CD4-positive, alpha-beta memory T cell (primary cell): ENCODE measurements around the gene LIPC. TPM values are rescaled to one million over a fixed set of nuclear protein-coding genes. Genes with fewer than 3 reads are reported as not detected.

Source experiments
- CTCF ChIA-PET: fragments of 350-600 bp; sonication (Branson Sonifier 250); formaldehyde crosslinking; loops from one replicate; lab custom pipeline; 2021; ENCODE audit warnings: inconsistent platforms; ENCODE audit not compliant: partially characterized antibody; lab: Charles Lee
- POLR2A ChIA-PET: fragments of 350-600 bp; sonication (Branson Sonifier 250); formaldehyde crosslinking; loops from one replicate; lab custom pipeline; 2021; ENCODE audit not compliant: partially characterized antibody; lab: Charles Lee
- DNase-seq, 5 donors: peaks; one replicate each; pipeline versions ENCODE4 v3.0.0 to v3.0.0-alpha.2; 2020 to 2022; ENCODE audit warnings: mixed read lengths in 1 of 5
- H3K27ac ChIP-seq: one replicate; pipeline ENCODE4 v1.7.0; 2013; ENCODE audit warnings: low read depth, low read length
- H3K27me3 ChIP-seq: 2 replicates; pipeline ENCODE4 v1.7.0; 2013; ENCODE audit warnings: mild to moderate bottlenecking, low read length, moderate library complexity; ENCODE audit not compliant: insufficient read depth
- H3K36me3 ChIP-seq: 2 replicates; pipeline ENCODE4 v1.7.0; 2013; ENCODE audit warnings: mild to moderate bottlenecking, low read length, moderate library complexity; ENCODE audit not compliant: insufficient read depth
- H3K4me1 ChIP-seq: 2 replicates; pipeline ENCODE4 v1.7.0; 2013; ENCODE audit warnings: mild to moderate bottlenecking, low read length, moderate library complexity; ENCODE audit not compliant: insufficient read depth
- H3K4me3 ChIP-seq, 2 donors: one replicate each; pipeline ENCODE4 v1.7.0; 2013; ENCODE audit warnings: low read length in 2 of 2, mild to moderate bottlenecking in 1 of 2
- H3K9me3 ChIP-seq, 2 donors: one replicate each; pipeline ENCODE4 v1.7.0; 2013; ENCODE audit warnings: low read length in 2 of 2, control low read depth in 1 of 2; ENCODE audit not compliant: control insufficient read depth in 1 of 2
- H3K27ac Mint-ChIP-seq, 7 donors: one replicate each; pipeline ENCODE4 v1.8.0; 2020 to 2021; ENCODE audit warnings: mixed read lengths in 7 of 7, mild to moderate bottlenecking in 6 of 7, inconsistent platforms in 3 of 7, moderate library complexity in 3 of 7
- H3K27me3 Mint-ChIP-seq, 2 donors: one replicate each; pipeline ENCODE4 v1.8.0; 2020 to 2021; ENCODE audit warnings: mixed read lengths in 2 of 2
- H3K36me3 Mint-ChIP-seq, 2 donors: one replicate each; pipeline ENCODE4 v1.8.0; 2020 to 2021; ENCODE audit warnings: mixed read lengths in 2 of 2, inconsistent platforms in 1 of 2, mild to moderate bottlenecking in 1 of 2
- H3K4me1 Mint-ChIP-seq, 4 donors: one replicate each; pipeline ENCODE4 v1.8.0; 2020 to 2021; ENCODE audit warnings: mixed read lengths in 4 of 4, mild to moderate bottlenecking in 1 of 4
- H3K4me3 Mint-ChIP-seq, 8 donors: one replicate each; pipeline ENCODE4 v1.8.0; 2020 to 2021; ENCODE audit warnings: mixed read lengths in 8 of 8, mild to moderate bottlenecking in 7 of 8, moderate library complexity in 6 of 8, inconsistent platforms in 3 of 8
- H3K9me3 Mint-ChIP-seq, 8 donors: one replicate each; pipeline ENCODE4 v1.8.0; 2020 to 2021; ENCODE audit warnings: mixed read lengths in 8 of 8, mild to moderate bottlenecking in 5 of 8, inconsistent platforms in 3 of 8, moderate library complexity in 1 of 8
- intact Hi-C: fragments of 100-400 bp; cut with micrococcal nuclease; formaldehyde crosslinking; loops from one replicate; pipeline ENCODE4 v1.15.1; 2023
- polyA plus RNA-seq, 2 donors: library from polyadenylated mRNA; unstranded; fragments of 300-500 nt; fragmentation: Illumina TruSeq; gene quantifications; one replicate each; pipeline ENCODE4 v1.2.3, GENCODE V29; 2021
- total RNA-seq, 2 experiments: library from RNA; stranded (reverse); gene quantifications; one replicate each; pipeline ENCODE4 v1.2.3, GENCODE V29; 2021

Gene LIPC
- total and polyA plus RNA-seq, 4 experiments from 2014 or later = 0.25 to 2.4 (median 0.41) TPM; not detected in 1

- Histone ChIP-seq H3K36me3 (no peaks in the 10 kb centered on the region), H3K9me3 (no peaks in the 10 kb centered on the region), H3K27me3 (no peaks in the 10 kb centered on the region), H3K4me3 (no peak overlapping the region), H3K4me1 (no peaks in the 10 kb centered on the region), H3K27ac (no peak overlapping the region)
- Mint-ChIP-seq H3K9me3 (no peaks in the 10 kb centered on the region), H3K27ac (no peak overlapping the region), H3K36me3 (no peaks in the 10 kb centered on the region), H3K27me3 (peaks cover 5 to 7% of the 10 kb centered on the region in 2 donors), H3K4me3 (no peak overlapping the region), H3K4me1 (no peaks in the 10 kb centered on the region)
- ChIA-PET POLR2A (no interaction called here), CTCF (no interaction called here)
- intact Hi-C loops = no loop called here
- DNase-seq = no peak
These were observed 33.1 kb upstream of the LIPC start for GRCh38 chr15:58398643-58399042.

- Histone ChIP-seq H3K9me3 (no peaks in the 10 kb centered on the region), H3K4me3 (no peak overlapping the region), H3K27ac (no peak overlapping the region), H3K4me1 (no peaks in the 10 kb centered on the region), H3K36me3 (no peaks in the 10 kb centered on the region), H3K27me3 (no peaks in the 10 kb centered on the region)
- Mint-ChIP-seq H3K27ac (no peak overlapping the region), H3K4me1 (no peaks in the 10 kb centered on the region), H3K27me3 (peaks cover 2 to 7% of the 10 kb centered on the region in 2 donors), H3K9me3 (no peaks in the 10 kb centered on the region), H3K4me3 (no peak overlapping the region), H3K36me3 (no peaks in the 10 kb centered on the region)
- intact Hi-C loops = no loop called here
- DNase-seq = no peak
- ChIA-PET CTCF (interaction anchor here (0.6 kb wide), 1 partner anchor 483 kb away, joined by 3 read pairs; no protein-coding TSS in a partner anchor), POLR2A (no interaction called here)
These were observed 32.1 kb upstream of the LIPC start for GRCh38 chr15:58399739-58400138.

- POLR2A ChIA-PET = no interaction called here
- Mint-ChIP-seq H3K9me3 (peaks cover 0 to 1% (median 0%) of the 10 kb centered on the region in 8 donors), H3K4me3 (no peak overlapping the region), H3K27me3 (peaks cover 2 to 6% of the 10 kb centered on the region in 2 donors), H3K36me3 (no peaks in the 10 kb centered on the region), H3K27ac (no peak overlapping the region), H3K4me1 (no peaks in the 10 kb centered on the region)
- Histone ChIP-seq H3K36me3 (no peaks in the 10 kb centered on the region), H3K27me3 (no peaks in the 10 kb centered on the region), H3K4me1 (no peaks in the 10 kb centered on the region), H3K27ac (no peak overlapping the region), H3K4me3 (no peak overlapping the region), H3K9me3 (no peaks in the 10 kb centered on the region)
- CTCF ChIA-PET = no interaction called here
- no peak for DNase-seq
- intact Hi-C loops = no loop called here
These were observed 30.5 kb upstream of the LIPC start for GRCh38 chr15:58401276-58401675.

GRCh38 chr15:58401991-58402649 lies 29.7 kb upstream of the LIPC start:
- CTCF ChIA-PET = no interaction called here
- intact Hi-C loops = no loop called here
- no peak overlapping the region for H3K27ac Mint-ChIP-seq

GRCh38 chr15:58403581-58403980 lies 28.2 kb upstream of the LIPC start:
- intact Hi-C loops = no loop called here
- no peak for DNase-seq
- H3K36me3 Mint-ChIP-seq = no peaks in the 10 kb centered on the region
- no peaks in the 10 kb centered on the region for H3K27me3 ChIP-seq
- no peaks in the 10 kb centered on the region for H3K36me3 ChIP-seq
- H3K4me3 ChIP-seq = no peak overlapping the region
- no peaks in the 10 kb centered on the region for H3K9me3 ChIP-seq
- no peaks in the 10 kb centered on the region for H3K4me1 ChIP-seq
- ChIA-PET CTCF (no interaction called here), POLR2A (no interaction called here)
- no peak overlapping the region for H3K27ac Mint-ChIP-seq
- no peak overlapping the region for H3K4me3 Mint-ChIP-seq
- H3K27me3 Mint-ChIP-seq = peaks cover 2 to 7% of the 10 kb centered on the region in 2 donors
- no peak overlapping the region for H3K27ac ChIP-seq
- peaks cover 0 to 3% (median 0%) of the 10 kb centered on the region in 8 donors for H3K9me3 Mint-ChIP-seq
- no peaks in the 10 kb centered on the region for H3K4me1 Mint-ChIP-seq

More at GRCh38 chr15:58401991-58402649, 29.7 kb upstream of the LIPC start:
- H3K4me3 Mint-ChIP-seq = no peak overlapping the region
- peaks cover 2 to 6% of the 10 kb centered on the region in 2 donors for H3K27me3 Mint-ChIP-seq
- H3K36me3 ChIP-seq = no peaks in the 10 kb centered on the region
- H3K9me3 Mint-ChIP-seq = peaks cover 0 to 1% (median 0%) of the 10 kb centered on the region in 8 donors
- H3K27me3 ChIP-seq = no peaks in the 10 kb centered on the region
- no peak for DNase-seq
- H3K36me3 Mint-ChIP-seq = no peaks in the 10 kb centered on the region
- POLR2A ChIA-PET = no interaction called here
- H3K27ac ChIP-seq = no peak overlapping the region
- H3K9me3 ChIP-seq = no peaks in the 10 kb centered on the region
- H3K4me3 ChIP-seq = no peak overlapping the region
- H3K4me1 Mint-ChIP-seq = no peaks in the 10 kb centered on the region
- no peaks in the 10 kb centered on the region for H3K4me1 ChIP-seq

GRCh38 chr15:58404020-58404419 lies 27.8 kb upstream of the LIPC start:
- Histone ChIP-seq H3K9me3 (no peaks in the 10 kb centered on the region), H3K27me3 (no peaks in the 10 kb centered on the region), H3K4me3 (no peak overlapping the region), H3K4me1 (no peaks in the 10 kb centered on the region), H3K27ac (no peak overlapping the region), H3K36me3 (no peaks in the 10 kb centered on the region)
- DNase-seq = no peak
- Mint-ChIP-seq H3K27me3 (peaks cover 2 to 7% of the 10 kb centered on the region in 2 donors), H3K9me3 (peaks cover 0 to 3% (median 0%) of the 10 kb centered on the region in 8 donors), H3K27ac (no peak overlapping the region), H3K36me3 (no peaks in the 10 kb centered on the region), H3K4me3 (no peak overlapping the region), H3K4me1 (no peaks in the 10 kb centered on the region)
- ChIA-PET CTCF (no interaction called here), POLR2A (no interaction called here)
- intact Hi-C loops = no loop called here

- Mint-ChIP-seq H3K4me1 (no peaks in the 10 kb centered on the region), H3K27ac (no peak overlapping the region), H3K4me3 (no peak overlapping the region), H3K36me3 (no peaks in the 10 kb centered on the region), H3K27me3 (peaks cover 2 to 5% of the 10 kb centered on the region in 2 donors), H3K9me3 (peaks cover 0 to 3% (median 0%) of the 10 kb centered on the region in 8 donors)
- Histone ChIP-seq H3K27ac (no peak overlapping the region), H3K9me3 (no peaks in the 10 kb centered on the region), H3K27me3 (no peaks in the 10 kb centered on the region), H3K36me3 (no peaks in the 10 kb centered on the region), H3K4me1 (peaks cover 2% of the 10 kb centered on the region), H3K4me3 (no peak overlapping the region)
- POLR2A ChIA-PET = no interaction called here
- CTCF ChIA-PET = no interaction called here
- intact Hi-C loops = no loop called here
- no peak for DNase-seq
These were observed 27.1 kb upstream of the LIPC start for GRCh38 chr15:58404722-58405121.
